Glomerular visceral epithelial cell (primary cell): Measurements from ENCODE around the gene NHS.

Experiments
- DNase-seq: peaks from one replicate; pipeline ENCODE4 v3.0.0-alpha.2; 2016; ENCODE audit errors: extremely low spot score

NHS gene

DNA sequence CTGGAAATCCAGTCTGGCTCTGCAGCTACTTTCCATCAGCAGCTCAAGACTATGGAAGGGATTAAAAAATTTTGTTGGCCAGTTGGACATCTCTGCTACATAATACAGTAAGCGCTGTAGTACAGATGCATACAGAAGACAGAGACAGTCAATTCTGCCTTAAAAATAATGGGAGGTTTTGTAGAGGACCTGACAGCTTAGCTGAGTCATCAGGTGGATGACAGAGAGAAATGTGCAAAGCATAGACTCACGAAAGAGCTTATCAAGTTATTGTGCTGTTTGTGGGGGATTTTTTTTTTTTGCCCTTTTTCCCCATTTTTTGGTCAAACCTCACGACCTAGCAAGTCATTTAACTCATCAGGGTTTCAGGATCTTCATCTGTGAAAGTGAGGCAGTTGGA is 213.3 kb downstream of the NHS start:
- DNase-seq: no peak

- peak; percentile 70 for DNase-seq
Measured at GRCh38 chrX:17590892-17591740, 216.1 kb downstream of the NHS start.

DNA sequence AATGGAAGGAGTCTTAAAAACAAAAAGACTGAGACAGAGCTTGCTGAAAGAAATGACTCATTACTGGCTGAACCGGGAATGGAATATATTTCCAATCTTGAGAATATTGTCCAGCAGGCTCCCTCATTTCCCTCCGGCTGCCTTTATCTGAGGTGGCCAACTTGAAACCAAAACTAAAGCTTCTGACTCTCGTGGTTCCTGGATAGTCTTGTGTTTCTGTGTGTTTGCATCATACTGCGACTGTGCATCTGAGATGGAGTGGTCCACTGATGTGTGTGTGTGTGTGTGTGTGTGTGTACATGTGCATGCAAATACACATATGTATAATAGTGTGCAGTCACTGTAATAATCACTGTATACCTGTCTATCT is 216.7 kb downstream of the NHS start:
- peak; percentile 55 for DNase-seq

- peak; percentile 2 for DNase-seq
Measured at GRCh38 chrX:17592117-17592516, 217.1 kb downstream of the NHS start.

DNA sequence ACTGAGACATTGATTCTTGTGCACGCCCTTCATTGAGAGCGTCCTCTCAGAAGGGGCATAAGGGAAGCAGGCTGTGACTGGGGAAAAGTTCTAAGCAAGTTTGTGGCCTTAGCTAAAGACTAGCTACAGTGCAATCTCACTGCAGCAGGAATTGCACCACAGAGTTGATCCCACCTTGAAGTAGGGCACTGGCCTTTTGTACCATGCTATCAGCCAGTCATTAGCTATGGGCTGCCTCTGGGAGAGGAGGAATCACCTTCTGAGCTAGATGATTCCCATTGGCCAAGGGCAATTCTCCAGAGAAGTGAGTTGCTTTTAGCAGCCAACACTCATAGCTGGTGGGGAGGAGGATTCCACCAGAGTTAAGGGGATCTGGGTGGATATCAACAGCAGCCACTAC is 219.7 kb downstream of the NHS start:
- no peak for DNase-seq

DNA sequence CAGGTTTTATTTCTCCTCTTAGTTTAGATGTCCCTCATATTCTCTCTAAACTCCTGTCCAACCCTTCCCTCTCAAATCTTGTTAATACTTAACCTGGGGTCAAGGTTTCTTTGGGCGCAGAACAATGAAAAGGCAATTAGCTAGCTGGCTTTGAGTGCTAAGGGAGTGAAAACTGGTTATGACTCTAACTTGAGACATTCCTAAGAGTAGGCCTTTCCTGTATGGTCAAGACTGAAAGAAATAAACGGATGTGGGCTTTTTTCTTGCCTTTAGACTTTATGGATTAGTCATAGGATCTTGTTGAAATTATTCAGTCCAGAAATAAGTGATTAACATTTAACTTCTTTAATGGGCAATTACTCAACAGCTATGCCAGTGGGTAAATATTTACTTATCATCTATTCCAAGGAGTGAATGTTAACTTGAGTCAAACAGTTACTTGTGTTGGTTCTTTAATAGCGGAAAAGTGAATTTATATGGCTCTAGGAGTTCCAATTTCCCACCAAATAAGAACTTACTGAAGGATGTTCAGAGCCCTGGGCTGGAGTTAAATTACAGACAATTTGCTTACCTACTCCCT is 220.5 kb downstream of the NHS start:
- DNase-seq: peak; percentile 80

- DNase-seq: peak; percentile 39
Measured at GRCh38 chrX:17596061-17596460, 221.1 kb downstream of the NHS start.

- DNase-seq: peak; percentile 43
Measured at GRCh38 chrX:17596546-17597205, 221.7 kb downstream of the NHS start.

DNA sequence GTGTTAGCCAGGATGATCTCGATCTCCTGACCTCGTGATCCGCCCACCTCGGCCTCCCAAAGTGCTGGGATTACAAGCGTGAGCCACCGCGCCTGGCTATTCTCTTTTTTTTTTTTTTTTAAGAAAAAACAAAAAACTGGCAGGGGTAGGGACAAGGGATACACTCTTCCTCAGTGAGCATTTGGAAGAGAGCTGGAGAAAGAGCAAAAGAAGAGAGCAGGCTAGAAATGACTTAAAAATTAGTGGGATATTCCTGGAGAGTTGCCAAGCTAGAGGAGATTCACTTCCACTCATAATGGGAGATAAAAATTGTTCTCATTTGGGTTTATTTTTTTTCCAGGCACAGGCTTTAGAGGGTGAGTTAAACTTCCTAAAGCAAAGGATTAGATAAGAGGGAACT is 222.3 kb downstream of the NHS start:
- no peak for DNase-seq

GRCh38 chrX:17597836-17598439 is 222.9 kb downstream of the NHS start:
- peak; percentile 36 for DNase-seq

GRCh38 chrX:17601441-17602200 is 226.6 kb downstream of the NHS start:
- no peak for DNase-seq

DNA sequence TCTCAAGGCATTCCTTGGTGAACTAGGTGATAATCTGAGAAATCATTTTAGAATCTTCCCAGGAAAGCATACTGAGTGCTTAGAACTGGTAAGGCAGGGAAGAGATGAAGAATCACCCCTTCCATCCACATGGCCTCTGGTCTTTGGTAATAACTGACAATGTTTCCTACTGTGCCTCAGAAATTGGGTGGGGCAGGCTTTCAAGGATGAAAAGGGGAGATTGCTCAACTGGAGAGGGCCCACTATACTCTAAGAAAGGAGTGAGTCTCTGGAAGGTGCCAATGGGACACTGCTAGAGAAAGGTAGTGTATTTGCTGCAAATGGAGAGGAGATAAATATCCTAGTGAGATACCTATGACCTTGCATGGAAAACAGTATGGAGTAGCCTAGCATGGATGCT is 227.2 kb downstream of the NHS start:
- DNase-seq: no peak

- DNase-seq: no peak
Measured at GRCh38 chrX:17603196-17603595, 228.2 kb downstream of the NHS start.

DNA sequence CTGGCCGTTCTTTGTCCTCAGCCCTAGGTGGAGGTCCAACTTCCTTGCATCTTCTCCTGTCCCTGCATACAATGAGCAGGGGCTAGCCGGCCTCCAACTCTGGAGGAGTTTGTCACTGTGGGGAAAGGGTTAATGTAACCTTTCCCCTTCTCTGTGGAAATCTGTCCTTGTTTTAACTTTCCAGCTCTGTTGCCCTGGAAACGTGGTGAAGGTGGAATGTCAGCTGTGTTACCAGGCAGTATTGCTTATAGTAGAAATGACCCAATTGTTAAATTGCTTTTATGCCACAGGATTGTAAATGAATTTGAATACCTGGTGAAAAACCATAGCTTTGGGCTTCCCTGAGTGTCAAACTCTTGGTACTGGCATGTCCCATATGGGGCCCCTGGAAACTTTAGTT is 230.7 kb downstream of the NHS start:
- peak; percentile 35 for DNase-seq

DNA sequence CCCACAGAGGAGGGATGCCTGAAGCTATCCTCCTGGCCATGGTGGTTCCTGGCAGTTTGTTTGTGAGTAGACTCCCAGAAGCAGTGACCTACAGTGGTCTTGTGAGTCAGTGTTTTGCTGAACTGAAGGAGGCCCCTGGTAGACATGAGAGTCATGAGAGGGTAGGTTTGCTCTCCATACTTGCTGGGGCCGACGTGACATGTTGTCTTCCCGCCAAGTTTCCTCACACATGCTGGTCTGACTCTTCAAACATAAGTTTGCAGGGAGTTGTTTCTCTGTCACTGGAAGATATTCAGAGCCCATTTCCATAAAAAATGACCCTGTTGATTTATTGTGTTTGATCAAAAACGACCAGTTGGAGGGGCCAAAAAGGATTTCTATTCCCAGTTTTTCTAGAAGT is 231.2 kb downstream of the NHS start:
- no peak for DNase-seq

DNA sequence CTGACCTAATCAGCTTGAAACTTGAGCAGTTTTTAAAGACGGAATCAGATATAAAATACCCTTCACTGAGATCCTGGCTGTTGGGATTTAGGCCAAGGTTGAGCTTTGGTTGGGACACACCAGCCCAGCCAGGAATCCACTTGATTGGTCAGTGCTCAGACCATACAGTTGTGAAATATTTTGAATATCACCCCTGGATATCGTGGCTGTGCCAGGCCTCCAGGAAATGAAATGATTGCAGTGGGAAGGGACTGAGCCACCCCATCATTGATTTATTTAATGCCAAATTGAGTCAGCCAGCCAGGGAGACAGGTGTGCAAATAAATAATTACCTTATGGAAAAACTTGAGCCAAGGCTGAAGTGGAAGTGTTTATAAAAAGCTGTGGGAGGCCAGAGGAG is 233.9 kb downstream of the NHS start:
- no peak for DNase-seq

DNA sequence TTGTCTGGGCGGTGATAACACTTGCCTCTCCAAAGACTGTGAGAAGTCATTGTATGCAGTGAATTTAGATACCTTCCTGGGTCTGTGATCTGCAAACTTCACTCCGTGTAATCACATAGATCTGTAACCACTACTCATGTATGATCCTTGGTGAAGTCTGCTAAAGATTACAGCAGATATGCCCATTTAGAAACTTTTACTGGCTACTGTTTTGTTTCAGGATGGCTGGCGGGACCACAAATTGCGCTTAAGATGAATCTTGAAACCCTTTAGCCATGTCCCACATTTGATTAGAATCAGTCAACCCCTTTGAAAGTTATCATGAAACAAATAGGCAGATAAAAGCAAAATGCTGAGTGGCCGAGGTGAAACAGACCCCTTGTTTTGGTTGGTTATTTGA is 235.8 kb downstream of the NHS start:
- DNase-seq: no peak

DNA sequence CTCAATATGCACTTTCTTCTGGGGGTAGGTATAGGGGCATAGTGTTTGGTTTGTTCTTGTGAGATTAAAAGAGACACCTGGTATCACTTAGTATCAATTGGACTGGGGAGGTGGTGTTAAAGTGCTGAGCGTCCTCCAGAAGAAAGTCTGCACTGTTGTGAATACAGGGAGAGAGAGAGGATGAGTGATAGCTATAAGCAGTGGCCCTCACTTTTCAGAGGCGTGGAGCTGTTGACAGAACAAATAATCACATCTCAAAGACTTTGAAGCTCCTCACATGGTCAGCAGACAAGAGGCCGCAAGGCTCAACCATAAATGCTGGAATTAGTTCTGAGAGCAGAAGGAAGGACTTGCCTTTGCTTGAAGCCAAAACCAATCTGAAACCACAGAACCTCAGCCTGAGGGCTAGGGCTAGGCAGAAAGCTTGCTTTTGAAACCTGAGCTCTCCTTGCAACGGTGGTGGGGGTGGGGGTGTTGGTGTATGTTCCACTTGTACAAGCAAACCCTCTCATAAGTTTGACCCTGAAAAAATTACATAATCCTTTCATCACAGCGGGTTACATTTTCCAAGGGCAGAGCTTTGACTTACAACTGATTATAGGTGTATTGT is 239.1 kb downstream of the NHS start:
- DNase-seq: no peak

DNA sequence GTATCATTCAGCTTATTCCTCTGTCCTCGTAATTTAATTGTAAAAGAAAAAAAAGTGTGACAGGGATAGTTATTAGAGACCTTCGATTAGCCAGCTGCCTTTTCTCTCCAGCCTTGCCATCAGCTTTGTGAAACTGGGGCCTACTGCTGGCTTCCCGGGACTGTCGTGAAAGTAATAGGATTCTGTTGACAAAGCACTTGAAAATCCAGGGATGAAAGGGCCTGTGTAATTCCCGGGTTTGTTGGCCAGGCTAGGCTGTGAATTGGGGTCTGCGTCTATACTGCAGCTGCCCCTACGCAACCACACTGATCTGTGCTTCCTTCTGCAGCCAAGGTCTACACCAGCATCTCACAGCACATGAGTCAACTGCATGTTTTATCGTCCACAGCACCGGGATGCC is 241.9 kb downstream of the NHS start:
- DNase-seq: no peak

- no peak for DNase-seq
Measured at GRCh38 chrX:17617806-17618205, 242.8 kb downstream of the NHS start.

- no peak for DNase-seq
Measured at GRCh38 chrX:17621566-17622270, 246.7 kb downstream of the NHS start.
